Loucy (cell line): ENCODE data around the gene PLK2.

Source experiments
- H2AFZ ChIP-seq: fragments of 200-600 bp; sonication (generic); 2 replicates; pipeline ENCODE4 v1.6.0; 2016; ENCODE audit warnings: antibody characterized with exemption, mild to moderate bottlenecking, low read length, moderate library complexity
- H3F3A ChIP-seq: fragments of 200-600 bp; 2 replicates; pipeline ENCODE4 v1.6.0; 2016; ENCODE audit warnings: antibody characterized with exemption, low read depth, mild to moderate bottlenecking
- H3K27me3 ChIP-seq: fragments of 200-600 bp; sonication (generic); 2 replicates; pipeline ENCODE4 v1.6.1; 2014; ENCODE audit warnings: low read length, mild to moderate bottlenecking; ENCODE audit not compliant: insufficient read depth, poor library complexity, severe bottlenecking
- H3K36me3 ChIP-seq: fragments of 200-600 bp; sonication (generic); 2 replicates; pipeline ENCODE4 v1.6.1; 2016; ENCODE audit warnings: low read length; ENCODE audit not compliant: insufficient read depth
- H3K4me1 ChIP-seq: fragments of 200-600 bp; sonication (generic); 2 replicates; pipeline ENCODE4 v1.5.1; 2014; ENCODE audit warnings: low read length, mild to moderate bottlenecking; ENCODE audit not compliant: insufficient read depth, poor library complexity, severe bottlenecking
- H3K4me2 ChIP-seq: fragments of 200-600 bp; sonication (generic); 2 replicates; pipeline ENCODE4 v1.6.0; 2014; ENCODE audit warnings: antibody characterized with exemption, low read length, low read depth, mild to moderate bottlenecking; ENCODE audit not compliant: poor library complexity, severe bottlenecking
- H3K4me3 ChIP-seq: fragments of 200-600 bp; sonication (generic); 2 replicates; pipeline ENCODE4 v1.5.1; 2014; ENCODE audit warnings: low read length, mild to moderate bottlenecking, mixed read lengths; ENCODE audit not compliant: poor library complexity, severe bottlenecking
- H3K79me2 ChIP-seq: fragments of 200-600 bp; sonication (generic); 2 replicates; pipeline ENCODE4 v1.6.1; 2014; ENCODE audit warnings: low read length; ENCODE audit not compliant: insufficient read depth
- H3K9ac ChIP-seq: fragments of 200-600 bp; sonication (generic); 2 replicates; pipeline ENCODE4 v1.6.0; 2014; ENCODE audit warnings: mild to moderate bottlenecking, low read depth, low read length, moderate library complexity; ENCODE audit not compliant: poor library complexity, severe bottlenecking
- H3K9me2 ChIP-seq: fragments of 200-600 bp; sonication (generic); replicated peaks from 2 replicates; pipeline ENCODE4 v1.6.1; 2016; ENCODE audit warnings: low read depth, low read length, mixed read lengths
- H3K9me3 ChIP-seq: fragments of 200-600 bp; sonication (generic); 2 replicates; pipeline ENCODE4 v1.6.1; 2014; ENCODE audit warnings: mild to moderate bottlenecking, antibody characterized with exemption, low read length, low read depth; ENCODE audit not compliant: insufficient read depth
- H4K20me1 ChIP-seq: fragments of 200-600 bp; sonication (generic); 2 replicates; pipeline ENCODE4 v1.6.0; 2014; ENCODE audit warnings: antibody characterized with exemption, low read length, mild to moderate bottlenecking; ENCODE audit not compliant: insufficient read depth, poor library complexity, severe bottlenecking
- CTCF ChIP-seq: fragments of 200-600 bp; sonication (generic); conservative IDR thresholded peaks from 2 replicates; pipeline ENCODE4 v1.5.1; 2014; ENCODE audit warnings: mild to moderate bottlenecking, antibody characterized with exemption, low read length
- EZH2phosphoT487 ChIP-seq: fragments of 200-600 bp; IDR thresholded peaks from 2 replicates; pipeline ENCODE4 v1.6.1; 2018; ENCODE audit warnings: antibody characterized with exemption, mild to moderate bottlenecking, moderate library complexity, borderline replicate concordance

PLK2 gene

DNA sequence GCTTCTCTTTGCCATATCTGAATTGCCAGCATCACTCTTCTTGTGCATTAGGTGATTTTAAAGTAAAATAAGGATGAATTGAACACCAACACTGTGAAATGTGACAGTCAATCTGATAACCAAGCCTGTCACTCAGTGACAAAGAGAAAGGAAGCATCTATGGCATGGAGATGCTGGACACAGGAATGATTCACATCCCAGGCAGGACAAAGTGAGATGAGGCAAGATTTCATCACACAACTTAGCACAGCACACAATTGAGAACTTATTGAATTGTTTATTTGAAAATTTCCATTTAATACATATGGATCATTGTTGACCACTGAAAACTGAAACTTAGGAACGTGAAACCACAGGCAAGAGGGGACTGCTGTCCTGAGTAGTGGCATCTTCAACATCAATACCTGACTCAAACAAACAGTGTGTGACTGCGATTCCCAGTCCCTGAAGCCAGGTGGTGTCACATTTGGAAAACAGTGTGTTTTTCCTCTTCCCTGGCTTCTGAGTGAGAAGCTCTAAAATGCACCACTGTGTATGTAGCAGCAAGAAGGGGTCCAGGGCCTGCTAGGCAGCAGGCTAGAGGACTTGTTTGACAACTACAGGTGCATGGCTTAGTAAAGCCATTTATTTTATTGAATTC, 42.0 kb upstream of the PLK2 start:
- no peaks in the 10 kb centered on the region for H3K27me3 ChIP-seq
- H3K4me3 ChIP-seq = no peak overlapping the region
- H3K4me1 ChIP-seq = peaks cover 23% of the 10 kb centered on the region
- no peak overlapping the region for H3K4me2 ChIP-seq
- H3K36me3 ChIP-seq = no peaks in the 10 kb centered on the region
- no peaks in the 10 kb centered on the region for H3K9me2 ChIP-seq
- H3K9me3 ChIP-seq = no peaks in the 10 kb centered on the region
- no peak overlapping the region for H3K9ac ChIP-seq
- no peaks in the 10 kb centered on the region for H3F3A ChIP-seq
- no peak overlapping the region for H2AFZ ChIP-seq
- no peaks in the 10 kb centered on the region for H3K79me2 ChIP-seq
- no peaks in the 10 kb centered on the region for H4K20me1 ChIP-seq
- no peak for TF ChIP-seq CTCF
- TF ChIP-seq EZH2phosphoT487 = no peak

DNA sequence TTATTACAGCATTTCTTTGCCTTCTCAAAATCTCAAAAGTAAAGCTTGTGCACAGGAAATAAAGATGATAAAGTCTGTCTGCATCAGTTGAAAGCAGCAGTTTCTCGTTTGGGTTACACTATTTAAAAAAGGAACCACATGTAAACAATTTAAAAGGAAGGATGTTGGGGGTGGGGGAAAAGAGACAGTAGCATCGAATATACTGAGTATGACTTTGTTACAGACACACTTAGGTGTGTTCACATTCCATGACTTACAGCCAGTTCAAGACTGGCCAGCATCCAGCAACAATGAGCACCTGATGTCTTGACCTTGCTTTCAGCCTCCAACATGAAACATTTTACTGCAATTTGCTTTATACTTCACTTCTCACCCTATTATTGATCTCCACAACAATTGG, 40.1 kb upstream of the PLK2 start:
- H2AFZ ChIP-seq = peak overlapping the region; percentile 39
- no peaks in the 10 kb centered on the region for H3K79me2 ChIP-seq
- no peaks in the 10 kb centered on the region for H4K20me1 ChIP-seq
- TF ChIP-seq CTCF = no peak
- TF ChIP-seq EZH2phosphoT487 = no peak
- no peaks in the 10 kb centered on the region for H3K27me3 ChIP-seq
- H3K9me3 ChIP-seq = no peaks in the 10 kb centered on the region
- peaks cover 17% of the 10 kb centered on the region for H3K4me1 ChIP-seq
- H3K9me2 ChIP-seq = no peaks in the 10 kb centered on the region
- peak overlapping the region; percentile 39 for H3K4me3 ChIP-seq
- H3F3A ChIP-seq = no peaks in the 10 kb centered on the region
- H3K9ac ChIP-seq = no peak overlapping the region
- no peaks in the 10 kb centered on the region for H3K36me3 ChIP-seq
- H3K4me2 ChIP-seq = peak overlapping the region; percentile 61

- no peaks in the 10 kb centered on the region for H3K36me3 ChIP-seq
- H3K27me3 ChIP-seq = no peaks in the 10 kb centered on the region
- H3K9me2 ChIP-seq = no peaks in the 10 kb centered on the region
- H3K9ac ChIP-seq = no peak overlapping the region
- no peak overlapping the region for H3K4me3 ChIP-seq
- TF ChIP-seq EZH2phosphoT487 = no peak
- TF ChIP-seq CTCF = no peak
- no peaks in the 10 kb centered on the region for H4K20me1 ChIP-seq
- no peaks in the 10 kb centered on the region for H3K79me2 ChIP-seq
- no peak overlapping the region for H2AFZ ChIP-seq
- H3K4me1 ChIP-seq = peaks cover 17% of the 10 kb centered on the region
- peak overlapping the region; percentile 61 for H3K4me2 ChIP-seq
- H3F3A ChIP-seq = no peaks in the 10 kb centered on the region
- H3K9me3 ChIP-seq = no peaks in the 10 kb centered on the region
These were observed 39.3 kb upstream of the PLK2 start for GRCh38 chr5:58499231-58499630.
